ENCODE data around the gene WDR36.
"Not testable (repeated sequence)": the region's sequence is repeated elsewhere in the genome, so short reads cannot be mapped to it uniquely, and the experiment has no call there.

Gene WDR36

GRCh38 chr5:111135946-111136345 is 43.8 kb downstream of the WDR36 start:
- peak overlapping the region in 1 of 2 experiments; percentile 57 for H3K14ac ChIP-seq (ENCODE audit: low read length in 2 of 2)
- no peak for DNase-seq
- no peak overlapping the region for H2BK5ac ChIP-seq (ENCODE audit: low read depth, low read length, poor library complexity, severe bottlenecking)
- no peak overlapping the region for H4K91ac ChIP-seq (ENCODE audit: low read length)
- H3K4me1 ChIP-seq (ENCODE audit: control insufficient read depth, insufficient read depth, low read depth, low read length): peaks cover 2% of the 10 kb centered on the region
- H2BK120ac ChIP-seq (ENCODE audit: low read depth, low read length): no peak overlapping the region
- no peaks in the 10 kb centered on the region for H3K36me3 ChIP-seq (ENCODE audit: control insufficient read depth in 1 of 2, insufficient read depth in 2 of 2, low read depth in 1 of 2, low read length in 2 of 2)
- H3K4me2 ChIP-seq (ENCODE audit: low read length, poor library complexity, severe bottlenecking): no peak overlapping the region
- no peak overlapping the region for H3K27ac ChIP-seq (ENCODE audit: low read length, poor library complexity, severe bottlenecking)
- 83% methylated on average over 5 of the region's 5 CpGs for WGBS
- no peak overlapping the region for H2BK15ac ChIP-seq (ENCODE audit: low read depth, poor library complexity, severe bottlenecking)
- H3K79me1 ChIP-seq (replicated peaks; ENCODE audit: low read length, poor library complexity, severe bottlenecking): no peaks in the 10 kb centered on the region
- H3K4ac ChIP-seq (ENCODE audit: low read depth in 1 of 2, low read length in 2 of 2): no peak overlapping the region
- H3K23ac ChIP-seq (ENCODE audit: low read length in 2 of 2): no peak overlapping the region
- H3K27me3 ChIP-seq (ENCODE audit: control insufficient read depth in 1 of 2, insufficient read depth in 1 of 2, low read length in 2 of 2): no peaks in the 10 kb centered on the region
- H3K18ac ChIP-seq (ENCODE audit: low read depth in 1 of 2, low read length in 2 of 2): no peak overlapping the region
- no peak overlapping the region for H2AK5ac ChIP-seq (ENCODE audit: low read length, severe bottlenecking)
- H2BK12ac ChIP-seq (ENCODE audit: low read length in 2 of 2): no peak overlapping the region
- H3K4me3 ChIP-seq (ENCODE audit: insufficient read depth in 1 of 2, low read depth in 1 of 2, low read length in 2 of 2): no peak overlapping the region
- no peaks in the 10 kb centered on the region for H3K9me3 ChIP-seq (ENCODE audit: control insufficient read depth, low read length)
- H3K9ac ChIP-seq (ENCODE audit: low read length): no peak overlapping the region
- H2AFZ ChIP-seq (ENCODE audit: low read depth, low read length): no peak overlapping the region
- H4K8ac ChIP-seq (ENCODE audit: low read length): no peak overlapping the region

GRCh38 chr5:111138096-111138495 is 45.9 kb downstream of the WDR36 start:
- Histone ChIP-seq H2BK120ac (ENCODE audit: low read depth, low read length) (no peak overlapping the region), H3K18ac (ENCODE audit: low read depth in 1 of 2, low read length in 2 of 2) (no peak overlapping the region), H3K27me3 (ENCODE audit: control insufficient read depth in 1 of 2, insufficient read depth in 1 of 2, low read length in 2 of 2) (no peaks in the 10 kb centered on the region), H3K4me3 (ENCODE audit: insufficient read depth in 1 of 2, low read depth in 1 of 2, low read length in 2 of 2) (no peak overlapping the region), H3K4me2 (ENCODE audit: low read length, poor library complexity, severe bottlenecking) (no peak overlapping the region), H2AFZ (ENCODE audit: low read depth, low read length) (no peak overlapping the region), H3K9ac (ENCODE audit: low read length) (no peak overlapping the region), H2BK15ac (ENCODE audit: low read depth, poor library complexity, severe bottlenecking) (no peak overlapping the region), H4K8ac (ENCODE audit: low read length) (no peak overlapping the region), H2BK5ac (ENCODE audit: low read depth, low read length, poor library complexity, severe bottlenecking) (no peak overlapping the region), H3K23ac (ENCODE audit: low read length in 2 of 2) (no peak overlapping the region), H2AK5ac (ENCODE audit: low read length, severe bottlenecking) (no peak overlapping the region), H3K79me1 (replicated peaks; ENCODE audit: low read length, poor library complexity, severe bottlenecking) (no peaks in the 10 kb centered on the region), H3K14ac (ENCODE audit: low read length in 2 of 2) (no peak overlapping the region), H3K4ac (ENCODE audit: low read depth in 1 of 2, low read length in 2 of 2) (no peak overlapping the region), H4K91ac (ENCODE audit: low read length) (no peak overlapping the region), H3K36me3 (ENCODE audit: control insufficient read depth in 1 of 2, insufficient read depth in 2 of 2, low read depth in 1 of 2, low read length in 2 of 2) (no peaks in the 10 kb centered on the region), H3K9me3 (ENCODE audit: control insufficient read depth, low read length) (no peaks in the 10 kb centered on the region), H3K27ac (ENCODE audit: low read length, poor library complexity, severe bottlenecking) (no peak overlapping the region), H2BK12ac (ENCODE audit: low read length in 2 of 2) (no peak overlapping the region), H3K4me1 (ENCODE audit: control insufficient read depth, insufficient read depth, low read depth, low read length) (peaks cover 2% of the 10 kb centered on the region)
- WGBS: 93% methylated on average over 1 of the region's 2 CpGs
- DNase-seq: no peak

- DNase-seq; H3K27me3 ChIP-seq (ENCODE audit: control insufficient read depth in 1 of 2, insufficient read depth in 1 of 2, low read length in 2 of 2); H2BK12ac ChIP-seq (ENCODE audit: low read length in 2 of 2); H3K18ac ChIP-seq (ENCODE audit: low read depth in 1 of 2, low read length in 2 of 2); H2BK15ac ChIP-seq (ENCODE audit: low read depth, poor library complexity, severe bottlenecking); H3K9ac ChIP-seq (ENCODE audit: low read length); H3K23ac ChIP-seq (ENCODE audit: low read length in 2 of 2); H3K4ac ChIP-seq (ENCODE audit: low read depth in 1 of 2, low read length in 2 of 2); H4K8ac ChIP-seq (ENCODE audit: low read length); H3K9me3 ChIP-seq (ENCODE audit: control insufficient read depth, low read length); H3K79me1 ChIP-seq (replicated peaks; ENCODE audit: low read length, poor library complexity, severe bottlenecking); H3K4me3 ChIP-seq (ENCODE audit: insufficient read depth in 1 of 2, low read depth in 1 of 2, low read length in 2 of 2); H2BK5ac ChIP-seq (ENCODE audit: low read depth, low read length, poor library complexity, severe bottlenecking); H3K4me1 ChIP-seq (ENCODE audit: control insufficient read depth, insufficient read depth, low read depth, low read length); H2AFZ ChIP-seq (ENCODE audit: low read depth, low read length); H3K14ac ChIP-seq (ENCODE audit: low read length in 2 of 2); H3K36me3 ChIP-seq (ENCODE audit: control insufficient read depth in 1 of 2, insufficient read depth in 2 of 2, low read depth in 1 of 2, low read length in 2 of 2); H4K91ac ChIP-seq (ENCODE audit: low read length); H2AK5ac ChIP-seq (ENCODE audit: low read length, severe bottlenecking); H3K4me2 ChIP-seq (ENCODE audit: low read length, poor library complexity, severe bottlenecking); H2BK120ac ChIP-seq (ENCODE audit: low read depth, low read length); H3K27ac ChIP-seq (ENCODE audit: low read length, poor library complexity, severe bottlenecking): not testable (repeated sequence)
- WGBS: 96% methylated on average over 1 of the region's 1 CpG
Measured at GRCh38 chr5:111141471-111141870, 49.3 kb downstream of the WDR36 start.

- Histone ChIP-seq H3K4me2 (ENCODE audit: low read length, poor library complexity, severe bottlenecking) (no peak overlapping the region), H3K36me3 (ENCODE audit: control insufficient read depth in 1 of 2, insufficient read depth in 2 of 2, low read depth in 1 of 2, low read length in 2 of 2) (no peaks in the 10 kb centered on the region), H3K18ac (ENCODE audit: low read depth in 1 of 2, low read length in 2 of 2) (no peak overlapping the region), H3K4me3 (ENCODE audit: insufficient read depth in 1 of 2, low read depth in 1 of 2, low read length in 2 of 2) (no peak overlapping the region), H3K79me1 (replicated peaks; ENCODE audit: low read length, poor library complexity, severe bottlenecking) (no peaks in the 10 kb centered on the region), H2BK15ac (ENCODE audit: low read depth, poor library complexity, severe bottlenecking) (no peak overlapping the region), H2BK120ac (ENCODE audit: low read depth, low read length) (no peak overlapping the region), H4K8ac (ENCODE audit: low read length) (no peak overlapping the region), H3K27ac (ENCODE audit: low read length, poor library complexity, severe bottlenecking) (no peak overlapping the region), H2BK12ac (ENCODE audit: low read length in 2 of 2) (no peak overlapping the region), H2AK5ac (ENCODE audit: low read length, severe bottlenecking) (no peak overlapping the region), H3K9me3 (ENCODE audit: control insufficient read depth, low read length) (no peaks in the 10 kb centered on the region), H3K23ac (ENCODE audit: low read length in 2 of 2) (no peak overlapping the region), H3K27me3 (ENCODE audit: control insufficient read depth in 1 of 2, insufficient read depth in 1 of 2, low read length in 2 of 2) (no peaks in the 10 kb centered on the region), H3K4me1 (ENCODE audit: control insufficient read depth, insufficient read depth, low read depth, low read length) (no peaks in the 10 kb centered on the region), H2AFZ (ENCODE audit: low read depth, low read length) (no peak overlapping the region), H3K9ac (ENCODE audit: low read length) (peak overlapping the region; percentile 3), H3K4ac (ENCODE audit: low read depth in 1 of 2, low read length in 2 of 2) (no peak overlapping the region), H4K91ac (ENCODE audit: low read length) (no peak overlapping the region), H2BK5ac (ENCODE audit: low read depth, low read length, poor library complexity, severe bottlenecking) (no peak overlapping the region), H3K14ac (ENCODE audit: low read length in 2 of 2) (no peak overlapping the region)
- DNase-seq: no peak
- 75% methylated on average over 2 of the region's 4 CpGs for WGBS
Measured at GRCh38 chr5:111142932-111143331, 50.8 kb downstream of the WDR36 start.
